OCI-LY7 (cell line): ENCODE data around the gene BLM. TPM values are rescaled to one million over a fixed set of nuclear protein-coding genes. Genes with fewer than 3 reads are reported as not detected.
A peak's percentile ranks its signal among the peaks of the same experiment; 100 is the strongest.

ENCODE experiments used
- BruUV-seq: library from RNA; stranded (reverse); fragments of 400-500 nt; replicated peaks from 2 replicates; lab custom pipeline; 2021; lab: Mats Ljungman, UMichigan
- CTCF ChIA-PET: fragments of 300-600 bp; sonication (Branson Sonifier 250); formaldehyde crosslinking; loops from one replicate; lab custom pipeline; 2022; ENCODE audit warnings: antibody characterized with exemption; ENCODE audit not compliant: unreplicated experiment; lab: Charles Lee
- POLR2A ChIA-PET: fragments of 300-600 bp; sonication (Branson Sonifier 250); formaldehyde crosslinking; loops from one replicate; lab custom pipeline; 2022; ENCODE audit warnings: antibody characterized with exemption; lab: Charles Lee
- DNase-seq: peaks from one replicate; pipeline ENCODE4 v3.0.0-alpha.2; 2015; ENCODE audit warnings: low spot score
- H2AFZ ChIP-seq: fragments of 200-600 bp; sonication (generic), shearing (Covaris generic); 2 replicates; pipeline ENCODE4 v1.6.1; 2014; ENCODE audit warnings: mild to moderate bottlenecking, antibody characterized with exemption, low read length, moderate library complexity
- H3K27ac ChIP-seq: fragments of 200-600 bp; sonication (generic); 2 replicates; pipeline ENCODE4 v1.5.1; 2014; ENCODE audit warnings: mixed run types, low read depth, mild to moderate bottlenecking, moderate library complexity, low read length, inconsistent platforms; ENCODE audit not compliant: poor library complexity, severe bottlenecking
- H3K36me3 ChIP-seq: fragments of 200-600 bp; sonication (generic); 2 replicates; pipeline ENCODE4 v1.6.1; 2014; ENCODE audit warnings: mild to moderate bottlenecking, antibody characterized with exemption, low read length, moderate library complexity, mixed read lengths; ENCODE audit not compliant: insufficient read depth
- H3K4me1 ChIP-seq: fragments of 200-600 bp; sonication (generic); 2 replicates; pipeline ENCODE4 v1.5.1; 2014; ENCODE audit warnings: mild to moderate bottlenecking, low read length; ENCODE audit not compliant: insufficient read depth, poor library complexity, severe bottlenecking
- H3K4me2 ChIP-seq: fragments of 200-600 bp; sonication (generic); 2 replicates; pipeline ENCODE4 v1.6.1; 2014; ENCODE audit warnings: mild to moderate bottlenecking, low read length
- H3K4me3 ChIP-seq: fragments of 200-600 bp; sonication (generic); 2 replicates; pipeline ENCODE4 v1.5.1; 2014; ENCODE audit warnings: mild to moderate bottlenecking, low read depth, low read length; ENCODE audit not compliant: poor library complexity, severe bottlenecking
- H3K79me2 ChIP-seq: fragments of 200-600 bp; sonication (generic); 2 replicates; pipeline ENCODE4 v1.6.1; 2016; ENCODE audit warnings: low read depth, mild to moderate bottlenecking, low read length, moderate library complexity, mixed read lengths; ENCODE audit not compliant: insufficient read depth
- H3K9me2 ChIP-seq: fragments of 200-600 bp; sonication (generic); 2 replicates; pipeline ENCODE4 v1.6.1; 2016; ENCODE audit warnings: mild to moderate bottlenecking, low read length, mixed read lengths; ENCODE audit not compliant: insufficient read depth
- H3K9me3 ChIP-seq: fragments of 200-600 bp; sonication (generic); 2 replicates; pipeline ENCODE4 v1.6.1; 2014; ENCODE audit warnings: mild to moderate bottlenecking, mixed run types, low read length, mixed read lengths
- H4K20me1 ChIP-seq: fragments of 200-600 bp; sonication (generic); 2 replicates; pipeline ENCODE4 v1.6.1; 2014; ENCODE audit warnings: mild to moderate bottlenecking, antibody characterized with exemption, low read length, moderate library complexity, mixed read lengths; ENCODE audit not compliant: insufficient read depth
- EZH2phosphoT487 ChIP-seq: fragments of 200-600 bp; sonication (generic); IDR thresholded peaks from 2 replicates; pipeline ENCODE4 v1.6.1; 2018; ENCODE audit warnings: low read depth, borderline replicate concordance, mild to moderate bottlenecking, mixed run types, antibody characterized with exemption, low read length, moderate library complexity, mixed read lengths
- intact Hi-C: fragments of 100-400 bp; cut with micrococcal nuclease; formaldehyde crosslinking; loops from one replicate; pipeline ENCODE4 v1.10.0; 2022; ENCODE audit not compliant: unreplicated experiment
- total RNA-seq, 2 experiments: library from RNA; depleted of rRNA in 1 of 2; stranded (reverse); fragments of >200 nt in 1 of 2; shearing (Covaris generic) in 1 of 2; gene quantifications; 2 replicates each; pipeline ENCODE4 v1.2.3, GENCODE V29; 2014 to 2022
- TF ChIP-seq, protein P1 (sequence below): fragments of 200-600 bp; sonication (generic); conservative IDR thresholded peaks from 2 replicates; pipeline ENCODE4 v1.5.1; 2014; ENCODE audit warnings: mild to moderate bottlenecking, antibody characterized with exemption, low read length, moderate library complexity, mixed read lengths

Gene BLM
- total RNA-seq, 2 experiments from 2014 or later, result 47.1 to 51.8 TPM

DNA sequence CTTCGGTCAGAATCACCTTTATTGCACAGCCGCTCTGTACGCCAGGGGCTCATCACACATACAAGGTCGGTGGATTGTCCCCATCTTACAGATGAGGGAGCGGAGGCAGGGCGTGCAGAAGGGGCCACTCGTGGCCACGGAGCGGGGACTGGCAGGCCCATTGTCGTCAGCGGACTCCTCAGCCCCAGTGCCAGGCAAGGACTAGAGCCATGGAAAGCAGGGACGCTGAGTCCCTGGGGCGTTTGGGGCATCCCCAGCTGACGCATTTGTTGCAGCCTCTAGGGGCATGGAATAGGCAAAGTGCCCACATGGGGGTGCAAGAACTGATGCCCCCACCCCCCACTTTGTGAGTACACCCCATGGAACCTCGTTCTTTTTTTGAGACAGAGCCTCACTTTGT, 121.4 kb downstream of the BLM start:
- intact Hi-C loops, result no loop called here
- TF ChIP-seq EZH2phosphoT487, result no peak
- TF ChIP-seq, protein P1, sequence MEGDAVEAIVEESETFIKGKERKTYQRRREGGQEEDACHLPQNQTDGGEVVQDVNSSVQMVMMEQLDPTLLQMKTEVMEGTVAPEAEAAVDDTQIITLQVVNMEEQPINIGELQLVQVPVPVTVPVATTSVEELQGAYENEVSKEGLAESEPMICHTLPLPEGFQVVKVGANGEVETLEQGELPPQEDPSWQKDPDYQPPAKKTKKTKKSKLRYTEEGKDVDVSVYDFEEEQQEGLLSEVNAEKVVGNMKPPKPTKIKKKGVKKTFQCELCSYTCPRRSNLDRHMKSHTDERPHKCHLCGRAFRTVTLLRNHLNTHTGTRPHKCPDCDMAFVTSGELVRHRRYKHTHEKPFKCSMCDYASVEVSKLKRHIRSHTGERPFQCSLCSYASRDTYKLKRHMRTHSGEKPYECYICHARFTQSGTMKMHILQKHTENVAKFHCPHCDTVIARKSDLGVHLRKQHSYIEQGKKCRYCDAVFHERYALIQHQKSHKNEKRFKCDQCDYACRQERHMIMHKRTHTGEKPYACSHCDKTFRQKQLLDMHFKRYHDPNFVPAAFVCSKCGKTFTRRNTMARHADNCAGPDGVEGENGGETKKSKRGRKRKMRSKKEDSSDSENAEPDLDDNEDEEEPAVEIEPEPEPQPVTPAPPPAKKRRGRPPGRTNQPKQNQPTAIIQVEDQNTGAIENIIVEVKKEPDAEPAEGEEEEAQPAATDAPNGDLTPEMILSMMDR, result no peak
- no peak for DNase-seq
- Histone ChIP-seq H4K20me1 (no peaks in the 10 kb centered on the region), H2AFZ (no peak overlapping the region), H3K4me3 (no peak overlapping the region), H3K4me2 (peak overlapping the region; percentile 7; the same call in 1 of the 2 replicates), H3K4me1 (peaks cover 32% of the 10 kb centered on the region), H3K9me2 (no peaks in the 10 kb centered on the region), H3K79me2 (no peaks in the 10 kb centered on the region), H3K36me3 (no peaks in the 10 kb centered on the region), H3K9me3 (no peaks in the 10 kb centered on the region), H3K27ac (no peak overlapping the region)
- ChIA-PET CTCF (no interaction called here), POLR2A (interaction anchor here (0.8 to 1.8 kb wide), 4 partner anchors 22 to 93 kb away, joined by 3 to 7 read pairs (median 6); partner anchors contain the start of gene HDDC3)
- no TSS peak for BruUV-seq

DNA sequence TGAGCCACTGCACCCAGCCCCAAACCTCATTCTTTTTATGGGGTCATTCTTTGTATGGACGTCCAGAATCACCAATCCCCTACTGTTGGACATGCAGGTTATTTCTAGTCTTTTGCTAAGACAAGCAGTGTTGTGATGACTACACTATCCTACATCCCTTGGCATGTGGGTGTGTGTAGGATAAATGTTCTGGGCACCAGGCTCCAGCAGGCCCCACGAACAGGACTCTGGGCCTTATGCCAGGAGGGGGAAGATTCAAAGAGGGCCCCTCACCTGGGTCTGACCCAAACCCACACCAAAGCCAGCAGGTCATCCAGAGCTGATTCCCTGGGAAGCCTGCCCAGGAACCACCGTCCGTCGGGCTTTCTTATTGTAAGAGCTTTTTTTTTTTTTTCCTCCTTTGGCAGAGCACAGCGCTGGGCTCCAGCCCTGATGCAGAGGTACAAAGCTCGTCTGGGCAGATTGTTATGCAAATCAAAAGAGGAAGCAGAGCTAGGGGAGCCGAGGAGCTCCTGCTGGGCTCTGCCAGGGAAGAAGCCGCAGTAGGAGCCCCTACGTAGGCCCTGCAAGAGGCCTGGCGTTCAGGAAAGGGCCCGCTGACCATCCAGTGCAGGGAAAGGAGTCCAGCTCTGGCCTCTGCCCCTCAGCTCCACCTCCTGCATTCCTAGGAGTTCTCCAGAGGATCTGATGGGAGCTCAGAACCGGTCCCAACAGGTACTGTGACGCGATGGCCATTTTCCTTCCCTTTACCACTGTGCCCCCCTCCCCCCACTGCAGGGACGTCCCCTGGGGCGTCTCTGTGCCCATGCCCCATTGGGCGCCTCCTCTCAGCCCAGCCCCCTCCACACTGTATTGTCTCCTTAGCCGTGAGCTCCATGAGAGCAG, 122.3 kb downstream of the BLM start:
- peak; percentile 86 for DNase-seq
- H3K36me3 ChIP-seq, result no peaks in the 10 kb centered on the region
- H3K79me2 ChIP-seq, result no peaks in the 10 kb centered on the region
- peak overlapping the region; percentile 69 for H3K4me3 ChIP-seq
- no TSS peak for BruUV-seq
- no peaks in the 10 kb centered on the region for H4K20me1 ChIP-seq
- intact Hi-C loops, result no loop called here
- CTCF ChIA-PET, result interaction anchor here (0.6 to 1.9 kb wide), 9 partner anchors 10 to 193 kb away, joined by 3 to 18 read pairs (median 4); no protein-coding TSS in a partner anchor
- no peaks in the 10 kb centered on the region for H3K9me3 ChIP-seq
- POLR2A ChIA-PET, result interaction anchor here (0.6 to 1.8 kb wide), 18 partner anchors 12 to 541 kb away, joined by 3 to 15 read pairs (median 6); partner anchors contain the start of genes BLM and HDDC3
- H3K9me2 ChIP-seq, result no peaks in the 10 kb centered on the region
- TF ChIP-seq EZH2phosphoT487, result no peak
- TF ChIP-seq, protein P1, result no peak
- peak overlapping the region; percentile 36 for H3K27ac ChIP-seq
- H2AFZ ChIP-seq, result peak overlapping the region; percentile 87
- H3K4me2 ChIP-seq, result peak overlapping the region; percentile 73
- peaks cover 36% of the 10 kb centered on the region for H3K4me1 ChIP-seq
